ENCODE results near the gene CHN2. TPM values are rescaled to one million over a fixed set of nuclear protein-coding genes. Genes with fewer than 3 reads are reported as not detected.
A peak's percentile ranks its signal among the peaks of the same experiment; 100 is the strongest.

CHN2 gene
- total RNA-seq, 1 experiment from 2014 or later = not detected

- Histone ChIP-seq H3K27me3 (ENCODE audit: insufficient read depth, low read depth) (no peaks in the 10 kb centered on the region), H3K4me2 (no peak overlapping the region), H3K27ac (no peak overlapping the region), H3K79me2 (ENCODE audit: low read depth) (no peaks in the 10 kb centered on the region), H3K9me3 (ENCODE audit: insufficient read depth, low read depth) (no peaks in the 10 kb centered on the region; the same call in 1 of the 2 replicates), H3K4me3 (no peak overlapping the region), H3K36me3 (ENCODE audit: low read depth) (no peaks in the 10 kb centered on the region), H3F3A (ENCODE audit: insufficient read depth, low read depth) (no peaks in the 10 kb centered on the region), H3K4me1 (replicated peaks; ENCODE audit: insufficient read depth) (no peaks in the 10 kb centered on the region), H2AFZ (no peak overlapping the region), H4K20me1 (ENCODE audit: insufficient read depth) (no peaks in the 10 kb centered on the region), H3K9me2 (ENCODE audit: insufficient read depth) (no peaks in the 10 kb centered on the region)
- intact Hi-C loops (cut with micrococcal nuclease; ENCODE audit: unreplicated experiment) = no loop called here
- TF ChIP-seq, protein P1, sequence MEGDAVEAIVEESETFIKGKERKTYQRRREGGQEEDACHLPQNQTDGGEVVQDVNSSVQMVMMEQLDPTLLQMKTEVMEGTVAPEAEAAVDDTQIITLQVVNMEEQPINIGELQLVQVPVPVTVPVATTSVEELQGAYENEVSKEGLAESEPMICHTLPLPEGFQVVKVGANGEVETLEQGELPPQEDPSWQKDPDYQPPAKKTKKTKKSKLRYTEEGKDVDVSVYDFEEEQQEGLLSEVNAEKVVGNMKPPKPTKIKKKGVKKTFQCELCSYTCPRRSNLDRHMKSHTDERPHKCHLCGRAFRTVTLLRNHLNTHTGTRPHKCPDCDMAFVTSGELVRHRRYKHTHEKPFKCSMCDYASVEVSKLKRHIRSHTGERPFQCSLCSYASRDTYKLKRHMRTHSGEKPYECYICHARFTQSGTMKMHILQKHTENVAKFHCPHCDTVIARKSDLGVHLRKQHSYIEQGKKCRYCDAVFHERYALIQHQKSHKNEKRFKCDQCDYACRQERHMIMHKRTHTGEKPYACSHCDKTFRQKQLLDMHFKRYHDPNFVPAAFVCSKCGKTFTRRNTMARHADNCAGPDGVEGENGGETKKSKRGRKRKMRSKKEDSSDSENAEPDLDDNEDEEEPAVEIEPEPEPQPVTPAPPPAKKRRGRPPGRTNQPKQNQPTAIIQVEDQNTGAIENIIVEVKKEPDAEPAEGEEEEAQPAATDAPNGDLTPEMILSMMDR (conservative IDR thresholded peaks at IDR 0.05) = 0 out of 2 replicates have a peak, but pooled peaks have one; percentile 21
- TF ChIP-seq EZH2 (IDR thresholded peaks at IDR 0.05; ENCODE audit: low read depth) = no peak
- POLR2A ChIA-PET (ENCODE audit: unreplicated experiment) = no interaction called here
- CTCF ChIA-PET = no interaction called here
- no peak for DNase-seq
- BruUV-seq (replicated peaks) = no TSS peak
Measured at GRCh38 chr7:29243910-29244655, 49.5 kb downstream of the CHN2 start.

DNA sequence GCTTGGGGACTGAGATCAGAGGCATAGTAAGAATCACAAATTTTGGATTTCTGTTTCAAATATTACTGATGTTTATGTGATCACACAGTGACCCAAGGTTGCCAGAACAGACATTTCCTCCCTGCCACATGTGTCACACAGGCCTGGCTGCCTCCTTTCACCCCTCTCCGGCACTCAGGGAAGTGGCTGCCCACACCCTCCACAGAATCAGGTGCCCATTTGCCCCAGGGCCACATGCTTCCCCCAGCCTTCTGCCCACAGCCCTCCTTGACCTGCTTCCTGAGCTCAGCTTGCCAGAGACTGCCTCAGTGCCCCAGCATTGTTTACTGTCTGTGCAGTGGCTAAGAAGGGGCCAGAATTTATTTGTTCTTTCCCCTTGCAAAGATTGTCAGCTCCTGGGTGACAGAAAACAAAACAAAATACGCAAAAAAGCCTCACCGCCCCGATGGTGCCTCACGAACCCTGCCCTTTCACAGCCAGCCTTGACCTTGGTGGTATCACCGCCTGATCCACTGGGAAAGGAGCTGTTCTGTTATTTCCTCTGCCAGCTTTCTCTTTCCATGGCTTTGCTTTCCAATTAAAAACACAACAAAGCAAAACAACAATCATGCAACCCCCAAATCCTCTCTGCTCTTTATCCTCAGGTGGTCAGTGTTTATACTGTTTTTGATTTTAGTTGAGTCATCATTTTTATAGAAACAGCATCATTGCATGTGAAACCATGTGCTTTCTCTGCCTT, 52.8 kb downstream of the CHN2 start:
- DNase-seq = no peak
- Histone ChIP-seq H3F3A (ENCODE audit: insufficient read depth, low read depth) (no peaks in the 10 kb centered on the region), H3K4me2 (no peak overlapping the region), H3K79me2 (ENCODE audit: low read depth) (no peaks in the 10 kb centered on the region), H3K9me2 (ENCODE audit: insufficient read depth) (no peaks in the 10 kb centered on the region), H3K27ac (no peak overlapping the region), H3K4me3 (no peak overlapping the region), H4K20me1 (ENCODE audit: insufficient read depth) (no peaks in the 10 kb centered on the region), H3K9me3 (ENCODE audit: insufficient read depth, low read depth) (no peaks in the 10 kb centered on the region; the same call in 1 of the 2 replicates), H3K4me1 (replicated peaks; ENCODE audit: insufficient read depth) (no peaks in the 10 kb centered on the region), H3K27me3 (ENCODE audit: insufficient read depth, low read depth) (no peaks in the 10 kb centered on the region), H3K36me3 (ENCODE audit: low read depth) (no peaks in the 10 kb centered on the region), H2AFZ (no peak overlapping the region)
- intact Hi-C loops (cut with micrococcal nuclease; ENCODE audit: unreplicated experiment) = no loop called here
- ChIA-PET CTCF (no interaction called here), POLR2A (ENCODE audit: unreplicated experiment) (no interaction called here)
- TF ChIP-seq, protein P1 (conservative IDR thresholded peaks at IDR 0.05) = no peak
- no peak for TF ChIP-seq EZH2 (IDR thresholded peaks at IDR 0.05; ENCODE audit: low read depth)
- BruUV-seq (replicated peaks) = no TSS peak

DNA sequence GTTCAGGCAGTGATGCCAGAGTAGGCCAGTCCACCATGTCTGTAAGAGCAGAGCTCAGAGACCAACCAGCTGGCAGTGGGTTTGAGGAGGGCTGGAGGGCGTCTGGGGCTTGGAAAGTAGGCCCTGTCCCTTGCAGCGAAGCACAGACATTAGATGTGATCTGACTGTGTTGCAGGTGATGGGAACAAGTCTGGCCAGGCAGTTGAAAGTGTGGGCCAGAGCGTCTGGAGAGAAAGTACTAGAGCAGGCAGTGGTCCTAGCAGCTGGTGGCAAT, 53.3 kb downstream of the CHN2 start:
- Histone ChIP-seq H3K27me3 (ENCODE audit: insufficient read depth, low read depth) (no peaks in the 10 kb centered on the region), H3K9me2 (ENCODE audit: insufficient read depth) (no peaks in the 10 kb centered on the region), H4K20me1 (ENCODE audit: insufficient read depth) (no peaks in the 10 kb centered on the region), H3K4me3 (no peak overlapping the region), H3K27ac (no peak overlapping the region), H3K4me2 (no peak overlapping the region), H3K36me3 (ENCODE audit: low read depth) (no peaks in the 10 kb centered on the region), H3F3A (ENCODE audit: insufficient read depth, low read depth) (no peaks in the 10 kb centered on the region), H3K79me2 (ENCODE audit: low read depth) (no peaks in the 10 kb centered on the region), H3K4me1 (replicated peaks; ENCODE audit: insufficient read depth) (no peaks in the 10 kb centered on the region), H3K9me3 (ENCODE audit: insufficient read depth, low read depth) (no peaks in the 10 kb centered on the region; the same call in 1 of the 2 replicates), H2AFZ (no peak overlapping the region)
- no TSS peak for BruUV-seq (replicated peaks)
- ChIA-PET CTCF (no interaction called here), POLR2A (ENCODE audit: unreplicated experiment) (no interaction called here)
- intact Hi-C loops (cut with micrococcal nuclease; ENCODE audit: unreplicated experiment) = no loop called here
- no peak for DNase-seq
- TF ChIP-seq, protein P1 (conservative IDR thresholded peaks at IDR 0.05) = no peak
- TF ChIP-seq EZH2 (IDR thresholded peaks at IDR 0.05; ENCODE audit: low read depth) = no peak

Measured in PC-9 (cell line).